ENCODE results near the gene ITGA7. TPM values are rescaled to one million over a fixed set of nuclear protein-coding genes. Genes with fewer than 3 reads are reported as not detected.

The ITGA7 gene
- total and polyA plus RNA-seq, 2 of the 8 experiments (the other 6 are each of a cell fraction or from before 2014, with no cell fraction given), result 57.6 to 86.1 TPM

GRCh38 chr12:55694188-55694515 lies 13.6 kb downstream of the ITGA7 start:
- ChIA-PET CTCF (ENCODE audit: partially characterized antibody) (interaction anchor here (0.6 to 5.9 kb wide), 5 partner anchors 11 to 49 kb away, joined by 4 to 36 read pairs (median 5); partner anchors contain the start of gene ITGA7), POLR2A (ENCODE audit: partially characterized antibody) (interaction anchor here (0.8 to 1.8 kb wide), 4 partner anchors 11 to 313 kb away, joined by 3 to 8 read pairs (median 4); partner anchors contain the start of gene ITGA7)
- H3K4me3 ChIP-seq (ENCODE audit: extremely low read depth in 1 of 4, insufficient read depth in 2 of 4, low read depth in 3 of 4, low read length in 4 of 4), result no peak overlapping the region
- FAIRE-seq, result no peak
- no peaks in the 10 kb centered on the region for H3K23me2 ChIP-seq (ENCODE audit: low read depth, low read length)
- H4K91ac ChIP-seq (replicated peaks; ENCODE audit: insufficient read length, low read length), result no peak overlapping the region
- no peak overlapping the region for H3K18ac ChIP-seq (ENCODE audit: extremely low read depth, low read length)
- H3K23ac ChIP-seq (ENCODE audit: insufficient read length), result no peak overlapping the region
- no peak for DNase-seq (ENCODE audit: low read depth in 1 of 2, low spot score in 2 of 2)
- no peaks in the 10 kb centered on the region; the same call in 1 of the 2 replicates for H3K79me1 ChIP-seq (ENCODE audit: low read depth, low read length)
- H3K27me3 ChIP-seq (replicated peaks in 1 of 4; ENCODE audit: control insufficient read depth in 3 of 4, extremely low read depth in 1 of 4, insufficient read depth in 3 of 4, low read length in 3 of 4), result no peaks in the 10 kb centered on the region
- no peak overlapping the region for H2BK120ac ChIP-seq (replicated peaks; ENCODE audit: low read depth, low read length)
- H3K9me3 ChIP-seq (ENCODE audit: insufficient read depth in 2 of 2, low read depth in 1 of 2, low read length in 1 of 2), result no peaks in the 10 kb centered on the region
- no peak overlapping the region for H2BK12ac ChIP-seq (ENCODE audit: low read depth, low read length)
- no peak overlapping the region for H3K4ac ChIP-seq (replicated peaks; ENCODE audit: insufficient read length, low read depth, low read length)
- H3K79me2 ChIP-seq (ENCODE audit: control insufficient read depth in 1 of 2, insufficient read depth in 2 of 2, low read length in 2 of 2), result no peaks in the 10 kb centered on the region
- H3K27ac ChIP-seq (ENCODE audit: low read depth, low read length), result no peak overlapping the region
- H2BK15ac ChIP-seq (ENCODE audit: low read length), result no peak overlapping the region
- no peak overlapping the region for H2BK20ac ChIP-seq (ENCODE audit: low read length)
- no peak overlapping the region for H3K9ac ChIP-seq (replicated peaks in 1 of 4; ENCODE audit: extremely low read depth in 1 of 4, low read depth in 3 of 4, low read length in 3 of 4)
- peaks cover 7 to 49% (median 15%) of the 10 kb centered on the region in 4 experiments; a peak in 7 of 8 replicates for H3K36me3 ChIP-seq (ENCODE audit: control insufficient read depth in 2 of 4, insufficient read depth in 4 of 4, low read length in 3 of 4)
- no peaks in the 10 kb centered on the region for H3K4me1 ChIP-seq (replicated peaks in 1 of 4; ENCODE audit: control insufficient read depth in 3 of 4, insufficient read depth in 4 of 4, low read length in 3 of 4)
- TF ChIP-seq POLR2A (IDR thresholded peaks at IDR 0.05; ENCODE audit: control extremely low read depth in 1 of 2, low read depth in 2 of 2, low read length in 2 of 2) (no peak), KDM1A (IDR thresholded peaks at IDR 0.05; ENCODE audit: borderline replicate concordance, low read length) (no peak), ATF3 (IDR thresholded peaks at IDR 0.05; ENCODE audit: insufficient read depth, low read depth, low read length) (no peak), EP300 (IDR thresholded peaks at IDR 0.05; ENCODE audit: borderline replicate concordance in 1 of 2, low read depth in 2 of 2, low read length in 2 of 2) (no peak), KDM4A (IDR thresholded peaks at IDR 0.05; ENCODE audit: low read depth, low read length, severe bottlenecking) (no peak), BCL11A (IDR thresholded peaks at IDR 0.05; ENCODE audit: low read depth in 2 of 2, low read length in 2 of 2) (no peak), HDAC2 (IDR thresholded peaks at IDR 0.05; ENCODE audit: borderline replicate concordance in 1 of 2, low read depth in 2 of 2, low read length in 2 of 2) (no peak), GABPA (IDR thresholded peaks at IDR 0.05; ENCODE audit: borderline replicate concordance, insufficient read depth, low read length) (no peak), SIX5 (IDR thresholded peaks at IDR 0.05; ENCODE audit: low read depth, low read length) (no peak), FOSL1 (IDR thresholded peaks at IDR 0.05; ENCODE audit: insufficient read depth, low read depth, low read length) (no peak), TCF12 (IDR thresholded peaks at IDR 0.05; ENCODE audit: low read depth, low read length) (no peak), CBX5 (IDR thresholded peaks at IDR 0.05; ENCODE audit: low read depth, low read length) (no peak), TAF7 (optimal IDR thresholded peaks at IDR 0.05; ENCODE audit: borderline replicate concordance, low read depth, low read length) (no peak), SP4 (IDR thresholded peaks at IDR 0.05; ENCODE audit: low read length) (no peak)
- H3K4me2 ChIP-seq (ENCODE audit: insufficient read depth in 1 of 2, low read depth in 2 of 2, low read length in 2 of 2), result no peak overlapping the region
- no peak overlapping the region for H2AFZ ChIP-seq (ENCODE audit: low read length)
- WGBS, 2 experiments (ENCODE audit: extremely low coverage in 1 of 2, insufficient coverage in 1 of 2, insufficient read length in 1 of 2, insufficient replicate concordance in 2 of 2, low coverage in 1 of 2, low lambda C conversion rate in 2 of 2, missing lambda C conversion rate in 1 of 2), result 90% methylated on average over 7 of the region's 7 CpGs; no CpG with 5 or more reads in 1 of the 2 experiments
- H2AK5ac ChIP-seq (ENCODE audit: low read depth, low read length), result no peak overlapping the region
- no peak overlapping the region for H3K14ac ChIP-seq (ENCODE audit: insufficient read length)
- H4K20me1 ChIP-seq (replicated peaks in 1 of 2; ENCODE audit: control insufficient read depth in 1 of 2, insufficient read depth in 2 of 2, low read length in 2 of 2), result peaks cover 0 to 2% of the 10 kb centered on the region in 2 experiments
- no peak overlapping the region for H4K8ac ChIP-seq (ENCODE audit: extremely low read depth, insufficient read depth, low read length)
- no peak overlapping the region for H2BK5ac ChIP-seq (ENCODE audit: low read depth, low read length)
- no peak overlapping the region for H3K56ac ChIP-seq (replicated peaks; ENCODE audit: insufficient read length, low read depth, low read length)
- no peak overlapping the region for H4K5ac ChIP-seq (ENCODE audit: insufficient read length, low read depth, low read length)
